ENCODE measurements around the gene IL1R1.

- no peak for TF ChIP-seq SUZ12 (IDR thresholded peaks at IDR 0.05; ENCODE audit: extremely low read depth, insufficient read depth, insufficient read length)
- TF ChIP-seq ZNF274 (IDR thresholded peaks at IDR 0.05; ENCODE audit: low read depth, low read length), result no peak
- no peak for TF ChIP-seq YY1 (IDR thresholded peaks at IDR 0.05; ENCODE audit: insufficient read depth, insufficient read length)
These were observed 83.6 kb downstream of the IL1R1 start for GRCh38 chr2:102226171-102226570.
